ENCODE measurements around the gene VARS2.

GRCh38 chr6:30894381-30894780 lies 19.7 kb upstream of the VARS2 start:
- TF ChIP-seq POLR2A (IDR thresholded peaks at IDR 0.05) (no peak), POLR2AphosphoS5 (IDR thresholded peaks at IDR 0.05; ENCODE audit: insufficient read depth in 1 of 2, low read depth in 1 of 2) (no peak)
